GM18861 (cell line): Measurements from ENCODE around the gene RBM15.
A peak's percentile ranks its signal among the peaks of the same experiment; 100 is the strongest.

Experiments used
- ATAC-seq: cut with Tn5 transposase; IDR thresholded peaks from one replicate; pipeline ENCODE4 v1.9.1; 2021; ENCODE audit not compliant: unreplicated experiment

The RBM15 gene

DNA sequence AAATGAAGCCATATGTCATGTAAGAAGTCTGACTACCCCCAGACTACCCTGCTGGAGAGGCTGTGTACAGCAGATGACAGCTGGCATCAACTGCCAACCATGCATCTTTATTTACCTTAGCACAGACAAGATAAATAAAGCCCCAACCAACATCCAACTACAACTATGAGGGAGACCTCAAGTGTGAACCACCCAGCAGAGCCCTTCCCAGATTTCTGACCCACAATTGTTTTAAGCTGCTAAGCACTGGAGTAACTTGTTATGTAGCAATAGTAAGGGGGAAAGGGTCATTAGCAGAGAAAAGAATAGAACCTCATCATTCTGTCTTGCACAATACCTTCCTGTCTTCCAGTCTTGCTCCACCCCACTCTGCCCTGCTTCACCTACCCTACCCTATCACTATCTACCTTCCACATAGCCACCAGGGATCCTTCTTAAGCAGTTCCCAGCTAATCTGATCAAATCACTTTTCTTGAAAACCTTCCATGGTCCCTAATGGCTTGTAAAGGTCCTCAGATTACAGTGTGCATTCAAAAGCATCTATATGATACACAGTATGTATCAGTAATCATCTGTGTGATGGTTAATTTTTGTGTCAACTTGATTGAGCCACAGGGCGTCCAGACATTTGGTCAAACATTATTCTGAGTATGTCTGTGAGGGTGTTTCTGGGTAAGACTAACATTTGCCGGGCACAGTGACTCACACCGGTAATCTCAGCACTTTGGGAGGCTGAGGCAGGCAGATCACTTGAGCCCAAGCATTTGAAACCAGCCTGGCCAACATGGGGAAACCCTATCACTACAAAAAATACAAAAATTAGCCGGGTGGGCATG is 19.6 kb upstream of the RBM15 start:
- no peak for ATAC-seq

DNA sequence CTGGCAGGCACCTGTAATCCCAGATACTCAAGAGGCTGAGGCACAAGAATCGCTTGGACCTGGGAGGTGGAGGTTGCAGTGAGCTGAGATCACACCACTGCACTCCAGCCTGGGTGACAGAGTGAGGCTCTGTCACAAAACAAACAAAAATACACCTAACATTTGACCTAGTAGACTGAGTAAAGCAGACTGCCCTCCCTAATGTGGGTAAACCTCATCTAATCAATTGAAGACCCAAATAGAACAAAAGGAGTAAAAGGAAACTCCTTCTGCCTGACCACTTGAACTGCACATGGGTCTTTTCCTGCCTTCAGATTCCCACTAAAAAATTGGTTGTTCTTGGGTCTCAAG is 19.0 kb upstream of the RBM15 start:
- no peak for ATAC-seq

- no peak for ATAC-seq
Observed at GRCh38 chr1:110321045-110321444, 18.1 kb upstream of the RBM15 start.

DNA sequence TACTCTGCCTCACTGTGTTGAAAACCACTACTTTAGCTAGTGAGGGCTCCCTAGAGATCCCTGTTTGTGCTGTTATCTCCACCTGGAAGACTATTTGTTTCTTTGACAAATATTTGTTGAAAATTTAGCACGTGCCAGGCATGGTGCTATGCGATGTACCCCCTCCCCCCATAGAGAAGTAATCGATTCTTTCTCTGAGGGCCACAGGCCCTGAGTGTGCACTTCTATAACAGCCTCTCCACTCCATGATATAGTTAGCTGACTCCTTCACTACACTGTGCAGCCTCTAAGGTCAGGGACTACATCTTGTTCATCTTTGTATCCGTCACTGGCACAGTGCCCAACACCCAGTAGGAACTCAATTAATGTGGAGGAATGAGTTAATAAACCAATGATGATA is 17.3 kb upstream of the RBM15 start:
- no peak for ATAC-seq

- ATAC-seq, result no peak
Observed at GRCh38 chr1:110324667-110325066, 14.5 kb upstream of the RBM15 start.

DNA sequence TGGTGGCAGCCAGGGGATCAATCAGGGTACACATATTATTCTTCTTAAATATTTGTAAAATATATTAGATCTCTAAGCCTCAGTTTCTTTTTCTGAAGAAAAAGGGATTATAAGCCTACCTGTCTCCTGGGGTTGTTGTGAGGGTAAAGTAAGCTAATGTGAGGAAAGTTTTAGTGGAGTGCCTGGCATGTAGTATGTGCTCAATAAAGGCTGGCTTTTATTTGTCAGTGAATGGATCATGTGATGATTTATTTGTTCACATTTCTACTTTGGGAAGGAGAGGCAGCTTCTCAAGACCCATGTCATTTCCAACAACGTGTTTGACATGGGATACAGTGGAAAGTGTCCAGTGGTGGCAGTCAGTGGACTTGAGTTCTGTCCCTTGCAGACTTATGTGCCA is 12.4 kb upstream of the RBM15 start:
- no peak for ATAC-seq

- ATAC-seq, result no peak
Observed at GRCh38 chr1:110328274-110328673, 10.9 kb upstream of the RBM15 start.

DNA sequence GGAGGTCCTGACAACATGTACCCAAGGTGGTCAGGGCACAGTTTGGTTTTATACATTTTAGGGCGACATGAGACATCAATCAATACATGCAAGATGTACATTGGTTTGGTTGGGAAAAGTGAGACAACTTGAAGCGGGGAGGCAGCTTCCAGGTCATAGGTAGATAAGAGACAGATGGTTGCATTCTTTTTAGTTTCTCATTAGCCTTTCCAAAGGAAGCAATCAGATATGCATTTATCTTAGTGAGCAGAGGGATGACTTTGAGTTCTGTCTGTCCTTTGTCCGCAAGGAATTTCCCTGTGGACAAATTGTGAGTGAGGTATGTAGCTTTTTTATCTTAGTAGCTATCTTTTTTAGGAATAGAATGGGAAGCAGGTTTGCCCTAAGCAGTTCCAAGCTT is 10.5 kb upstream of the RBM15 start:
- no peak for ATAC-seq

DNA sequence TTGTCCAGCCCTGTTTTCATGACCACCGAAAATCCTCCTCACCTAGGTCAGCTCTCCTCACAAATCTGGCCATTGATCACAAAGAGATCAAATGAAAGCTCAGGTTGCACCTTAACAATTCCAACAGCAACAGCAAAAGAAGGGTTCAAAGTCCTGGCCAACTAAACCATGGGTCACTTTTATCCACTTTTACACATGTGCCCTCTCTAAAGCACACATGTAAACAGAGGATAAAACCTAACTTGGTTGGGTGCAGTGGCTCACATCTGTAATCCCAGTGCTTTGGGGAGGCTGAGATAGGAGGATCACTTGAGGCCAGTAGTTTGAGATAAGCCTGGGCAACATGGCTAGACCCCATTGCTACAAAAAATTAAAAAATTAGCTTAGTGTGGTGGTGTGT is 3.9 kb upstream of the RBM15 start:
- ATAC-seq, result no peak

DNA sequence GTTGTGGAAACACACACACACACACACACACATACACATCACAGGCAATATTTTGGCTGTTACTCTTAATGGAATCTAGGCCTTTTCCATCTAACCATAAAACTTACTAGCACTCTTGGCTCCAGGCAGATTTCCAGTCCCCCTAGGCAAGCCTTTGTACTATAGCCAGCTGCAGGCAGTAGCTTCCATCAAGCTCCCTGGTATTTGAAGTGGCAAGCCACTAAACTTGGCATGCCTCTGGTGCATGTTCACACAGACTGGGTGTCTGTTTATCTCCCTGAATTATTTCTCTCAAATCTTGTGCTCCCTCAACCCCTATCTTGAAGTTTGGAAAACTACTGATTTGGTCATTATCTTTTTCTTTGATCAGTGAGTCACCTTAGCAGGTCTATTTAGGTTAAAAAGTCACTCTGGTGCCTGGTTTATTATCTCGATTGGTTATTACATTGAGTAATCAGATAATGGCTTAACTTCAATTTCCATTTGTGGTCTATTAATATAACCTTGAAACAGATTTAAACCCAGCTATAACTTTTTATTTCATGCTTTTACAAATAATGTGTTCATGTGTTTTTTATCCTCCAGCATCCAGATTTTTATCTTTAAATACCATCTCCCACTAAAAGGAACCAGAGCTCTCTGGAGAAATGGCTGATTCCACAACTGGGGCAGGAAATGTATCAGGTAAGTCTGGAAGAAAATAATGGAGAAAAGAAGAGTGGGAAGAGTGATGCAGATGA is 2.7 kb upstream of the RBM15 start:
- ATAC-seq, result no peak

DNA sequence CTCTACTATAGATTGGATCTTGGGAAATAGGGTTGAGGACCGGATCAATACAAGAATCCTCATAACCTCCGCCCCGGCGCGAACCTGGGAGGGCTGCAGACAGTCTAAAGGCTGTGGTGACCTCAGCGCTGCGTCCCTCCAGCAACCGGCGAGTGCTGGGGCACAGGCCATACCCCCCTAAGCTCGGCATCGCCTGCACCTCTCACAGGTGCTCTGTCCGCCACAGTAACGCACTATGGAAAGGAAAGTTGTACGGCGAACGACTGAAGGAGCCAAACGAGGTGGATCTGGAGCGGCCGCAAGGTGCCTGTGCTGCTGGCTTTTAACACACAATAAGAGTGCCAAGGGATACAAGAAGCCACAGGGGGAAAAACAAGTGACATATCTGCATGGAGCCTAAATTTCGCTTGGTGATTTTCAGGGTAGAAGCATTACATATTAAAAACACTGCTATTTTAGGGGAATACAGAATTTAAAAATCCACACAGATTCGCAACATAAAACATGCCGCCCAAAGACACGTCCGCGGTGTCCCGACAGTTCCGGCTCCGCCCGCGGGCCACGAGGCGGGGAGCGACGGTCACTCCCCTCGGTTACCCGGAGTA is 1.4 kb upstream of the RBM15 start:
- no peak for ATAC-seq

DNA sequence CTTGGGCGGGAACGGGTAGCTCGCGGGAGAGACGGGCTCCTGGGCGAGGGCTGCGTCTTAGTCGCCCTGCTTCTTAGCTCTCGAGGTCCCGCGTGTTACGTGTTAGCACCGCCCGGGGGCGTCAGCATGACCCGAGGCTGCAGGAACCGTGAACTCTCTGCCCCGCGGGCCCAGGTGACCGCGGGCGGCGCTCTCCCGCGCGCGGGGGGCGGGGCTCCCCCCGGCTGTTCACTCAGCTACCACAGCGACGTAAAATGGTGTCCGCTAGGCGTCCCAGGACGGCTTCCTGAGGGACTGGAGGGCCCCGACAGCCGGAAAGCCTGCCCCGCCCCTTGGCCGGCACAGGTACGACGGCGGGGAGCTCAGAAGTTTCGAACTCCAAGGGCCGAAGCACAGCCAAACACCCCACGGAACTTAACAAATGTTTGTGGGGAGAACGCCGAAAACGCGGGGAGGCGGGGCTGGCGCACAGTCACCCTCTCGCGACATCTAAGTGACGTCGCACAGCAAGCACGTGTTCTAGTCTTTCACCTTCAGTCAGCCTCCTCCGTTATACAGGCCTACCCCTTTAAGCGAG is 780 bp upstream of the RBM15 start:
- peak; percentile 55 for ATAC-seq

DNA sequence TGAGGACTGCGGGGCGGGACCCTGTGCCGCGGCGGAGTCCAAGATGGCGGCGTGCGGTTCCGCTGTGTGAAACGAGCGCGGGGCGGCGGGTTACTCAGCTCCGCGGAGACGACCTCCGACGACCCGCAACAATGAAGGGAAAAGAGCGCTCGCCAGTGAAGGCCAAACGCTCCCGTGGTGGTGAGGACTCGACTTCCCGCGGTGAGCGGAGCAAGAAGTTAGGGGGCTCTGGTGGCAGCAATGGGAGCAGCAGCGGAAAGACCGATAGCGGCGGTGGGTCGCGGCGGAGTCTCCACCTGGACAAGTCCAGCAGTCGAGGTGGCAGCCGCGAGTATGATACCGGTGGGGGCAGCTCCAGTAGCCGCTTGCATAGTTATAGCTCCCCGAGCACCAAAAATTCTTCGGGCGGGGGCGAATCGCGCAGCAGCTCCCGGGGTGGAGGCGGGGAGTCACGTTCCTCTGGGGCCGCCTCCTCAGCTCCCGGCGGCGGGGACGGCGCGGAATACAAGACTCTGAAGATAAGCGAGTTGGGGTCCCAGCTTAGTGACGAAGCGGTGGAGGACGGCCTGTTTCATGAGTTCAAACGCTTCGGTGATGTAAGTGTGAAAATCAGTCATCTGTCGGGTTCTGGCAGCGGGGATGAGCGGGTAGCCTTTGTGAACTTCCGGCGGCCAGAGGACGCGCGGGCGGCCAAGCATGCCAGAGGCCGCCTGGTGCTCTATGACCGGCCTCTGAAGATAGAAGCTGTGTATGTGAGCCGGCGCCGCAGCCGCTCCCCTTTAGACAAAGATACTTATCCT is 430 bp downstream of the RBM15 start:
- ATAC-seq, result no peak

DNA sequence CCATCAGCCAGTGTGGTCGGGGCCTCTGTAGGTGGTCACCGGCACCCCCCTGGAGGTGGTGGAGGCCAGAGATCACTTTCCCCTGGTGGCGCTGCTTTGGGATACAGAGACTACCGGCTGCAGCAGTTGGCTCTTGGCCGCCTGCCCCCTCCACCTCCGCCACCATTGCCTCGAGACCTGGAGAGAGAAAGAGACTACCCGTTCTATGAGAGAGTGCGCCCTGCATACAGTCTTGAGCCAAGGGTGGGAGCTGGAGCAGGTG is 961 bp downstream of the RBM15 start:
- no peak for ATAC-seq

DNA sequence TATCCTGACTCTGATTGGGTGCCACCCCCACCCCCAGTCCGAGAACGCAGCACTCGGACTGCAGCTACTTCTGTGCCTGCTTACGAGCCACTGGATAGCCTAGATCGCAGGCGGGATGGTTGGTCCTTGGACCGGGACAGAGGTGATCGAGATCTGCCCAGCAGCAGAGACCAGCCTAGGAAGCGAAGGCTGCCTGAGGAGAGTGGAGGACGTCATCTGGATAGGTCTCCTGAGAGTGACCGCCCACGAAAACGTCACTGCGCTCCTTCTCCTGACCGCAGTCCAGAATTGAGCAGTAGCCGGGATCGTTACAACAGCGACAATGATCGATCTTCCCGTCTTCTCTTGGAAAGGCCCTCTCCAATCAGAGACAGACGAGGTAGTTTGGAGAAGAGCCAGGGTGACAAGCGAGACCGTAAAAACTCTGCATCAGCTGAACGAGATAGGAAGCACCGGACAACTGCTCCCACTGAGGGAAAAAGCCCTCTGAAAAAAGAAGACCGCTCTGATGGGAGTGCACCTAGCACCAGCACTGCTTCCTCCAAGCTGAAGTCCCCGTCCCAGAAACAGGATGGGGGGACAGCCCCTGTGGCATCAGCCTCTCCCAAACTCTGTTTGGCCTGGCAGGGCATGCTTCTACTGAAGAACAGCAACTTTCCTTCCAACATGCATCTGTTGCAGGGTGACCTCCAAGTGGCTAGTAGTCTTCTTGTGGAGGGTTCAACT is 2.1 kb downstream of the RBM15 start:
- no peak for ATAC-seq

- ATAC-seq, result no peak
Observed at GRCh38 chr1:110341872-110342331, 2.7 kb downstream of the RBM15 start.

- no peak for ATAC-seq
Observed at GRCh38 chr1:110343249-110343648, 4.1 kb downstream of the RBM15 start.

GRCh38 chr1:110344152-110344551 is 5.0 kb downstream of the RBM15 start:
- ATAC-seq, result no peak

- no peak for ATAC-seq
Observed at GRCh38 chr1:110345480-110345879, 6.3 kb downstream of the RBM15 start.

DNA sequence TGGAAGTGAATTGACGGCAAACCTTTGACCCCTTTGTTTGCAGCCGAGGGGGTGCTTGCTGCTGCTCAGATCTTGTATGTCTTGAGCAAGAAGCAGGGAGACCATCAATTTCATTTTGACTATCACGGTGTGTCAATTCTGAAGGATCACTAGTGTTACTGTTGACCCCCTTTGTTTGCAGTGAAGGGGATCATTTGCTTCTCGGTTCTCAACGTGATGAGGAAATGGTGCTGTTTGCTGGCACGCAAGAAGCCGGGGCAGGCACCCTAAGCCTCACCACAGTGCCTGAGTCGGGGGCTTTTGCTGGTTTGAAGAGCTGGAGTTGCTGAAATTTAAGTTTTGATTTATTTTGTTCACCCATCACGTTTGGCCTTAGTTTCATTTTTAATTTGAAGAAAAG is 7.5 kb downstream of the RBM15 start:
- ATAC-seq, result no peak
